Mammary epithelial cell (primary cell): Measurements from ENCODE around the gene KIAA0319L.

Experiments
- EZH2 ChIP-seq: IDR thresholded peaks from 2 replicates; pipeline ENCODE4 v1.6.1; 2012; ENCODE audit warnings: low read length, inconsistent platforms, borderline replicate concordance
- TF ChIP-seq, protein P1 (sequence below), 2 donors: IDR thresholded peaks in 1 of 2; conservative IDR thresholded peaks in 1 of 2; 2 replicates each; pipeline ENCODE4 v1.5.1; 2011 to 2012; ENCODE audit warnings: inconsistent platforms in 2 of 2, low read length in 2 of 2, mild to moderate bottlenecking in 2 of 2, control low read depth in 1 of 2, low read depth in 1 of 2; ENCODE audit not compliant: insufficient read depth in 1 of 2; ENCODE audit errors: extremely low read depth in 1 of 2

DNA sequence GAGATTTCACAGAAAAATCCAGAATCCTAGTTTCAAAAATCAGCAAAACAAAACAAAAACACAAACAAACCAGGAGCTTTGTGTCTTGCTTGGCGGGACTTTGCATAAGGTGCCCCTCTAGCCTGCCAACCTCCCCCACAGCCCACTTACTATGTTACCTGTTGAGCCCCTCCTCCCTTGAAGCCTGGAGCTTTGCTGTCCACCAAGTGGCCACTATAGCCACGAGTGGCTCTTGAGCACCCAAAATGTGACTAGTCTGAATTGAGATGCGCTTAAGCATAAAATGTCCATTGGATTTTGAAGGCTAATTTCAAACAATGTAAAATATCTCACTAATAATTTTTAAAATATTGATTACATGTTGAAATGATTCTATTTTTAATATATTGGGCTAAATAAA, 28.1 kb upstream of the KIAA0319L start:
- TF ChIP-seq, protein P1, sequence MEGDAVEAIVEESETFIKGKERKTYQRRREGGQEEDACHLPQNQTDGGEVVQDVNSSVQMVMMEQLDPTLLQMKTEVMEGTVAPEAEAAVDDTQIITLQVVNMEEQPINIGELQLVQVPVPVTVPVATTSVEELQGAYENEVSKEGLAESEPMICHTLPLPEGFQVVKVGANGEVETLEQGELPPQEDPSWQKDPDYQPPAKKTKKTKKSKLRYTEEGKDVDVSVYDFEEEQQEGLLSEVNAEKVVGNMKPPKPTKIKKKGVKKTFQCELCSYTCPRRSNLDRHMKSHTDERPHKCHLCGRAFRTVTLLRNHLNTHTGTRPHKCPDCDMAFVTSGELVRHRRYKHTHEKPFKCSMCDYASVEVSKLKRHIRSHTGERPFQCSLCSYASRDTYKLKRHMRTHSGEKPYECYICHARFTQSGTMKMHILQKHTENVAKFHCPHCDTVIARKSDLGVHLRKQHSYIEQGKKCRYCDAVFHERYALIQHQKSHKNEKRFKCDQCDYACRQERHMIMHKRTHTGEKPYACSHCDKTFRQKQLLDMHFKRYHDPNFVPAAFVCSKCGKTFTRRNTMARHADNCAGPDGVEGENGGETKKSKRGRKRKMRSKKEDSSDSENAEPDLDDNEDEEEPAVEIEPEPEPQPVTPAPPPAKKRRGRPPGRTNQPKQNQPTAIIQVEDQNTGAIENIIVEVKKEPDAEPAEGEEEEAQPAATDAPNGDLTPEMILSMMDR (conservative IDR thresholded peaks at IDR 0.05 in 1 of 2, IDR thresholded peaks at IDR 0.05 in 1 of 2; ENCODE audit: extremely low read depth in 1 of 2, insufficient read depth in 1 of 2, low read depth in 1 of 2, low read length in 2 of 2): no peak
- no peak for TF ChIP-seq EZH2
